ENCODE results near the gene SAPCD2. TPM values are rescaled to one million over a fixed set of nuclear protein-coding genes. Genes with fewer than 3 reads are reported as not detected.

SAPCD2 gene
- total RNA-seq, 1 experiment from 2014 or later = 29.8 TPM

DNA sequence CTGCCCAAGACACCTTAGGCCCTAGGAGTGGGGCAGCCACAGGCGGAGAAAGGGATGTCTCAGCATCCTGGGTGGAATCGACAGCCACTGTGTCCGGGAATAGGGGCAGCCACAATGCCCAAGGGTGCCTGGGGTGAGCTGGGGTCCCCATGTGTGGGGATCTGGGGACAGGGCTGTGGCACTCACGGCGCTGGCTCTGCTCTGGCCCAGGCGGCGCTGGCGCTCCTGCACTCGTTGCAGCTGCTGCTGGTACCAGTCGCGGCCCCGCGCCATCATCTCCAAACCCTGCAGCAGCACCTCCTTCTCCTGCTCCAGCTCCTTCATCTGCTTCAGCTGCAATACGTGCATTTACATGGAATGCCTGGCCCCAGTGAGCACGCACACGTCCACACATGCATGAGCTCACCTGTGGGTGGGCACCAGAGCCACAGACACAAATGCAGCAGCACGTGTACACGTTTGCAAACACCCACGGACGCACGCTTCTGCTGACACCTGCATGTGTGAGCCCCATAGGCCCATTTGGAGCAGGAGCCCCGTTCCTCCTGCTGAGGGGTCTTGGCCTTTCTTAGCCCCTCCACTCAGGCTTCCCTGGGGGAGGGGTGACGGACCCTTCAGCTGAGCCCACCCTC, 4.9 kb downstream of the SAPCD2 start:
- Mint-ChIP-seq H3K9me3 (no peaks in the 10 kb centered on the region), H3K36me3 (ENCODE audit: insufficient read depth in 1 of 3, low read depth in 3 of 3) (peaks cover 0 to 5% (median 4%) of the 10 kb centered on the region in 3 experiments; a peak in 4 of 7 replicates)
- no peaks in the 10 kb centered on the region for H3K27me3 ChIP-seq (ENCODE audit: insufficient read depth, low read length)

More for the DNA sequence above, 4.9 kb downstream of the SAPCD2 start:
- no peak overlapping the region for H4K8ac ChIP-seq (replicated peaks; ENCODE audit: insufficient read length, low read depth, low read length)
- H2AFZ ChIP-seq (ENCODE audit: low read length) = no peak overlapping the region
- TF ChIP-seq, protein P1, sequence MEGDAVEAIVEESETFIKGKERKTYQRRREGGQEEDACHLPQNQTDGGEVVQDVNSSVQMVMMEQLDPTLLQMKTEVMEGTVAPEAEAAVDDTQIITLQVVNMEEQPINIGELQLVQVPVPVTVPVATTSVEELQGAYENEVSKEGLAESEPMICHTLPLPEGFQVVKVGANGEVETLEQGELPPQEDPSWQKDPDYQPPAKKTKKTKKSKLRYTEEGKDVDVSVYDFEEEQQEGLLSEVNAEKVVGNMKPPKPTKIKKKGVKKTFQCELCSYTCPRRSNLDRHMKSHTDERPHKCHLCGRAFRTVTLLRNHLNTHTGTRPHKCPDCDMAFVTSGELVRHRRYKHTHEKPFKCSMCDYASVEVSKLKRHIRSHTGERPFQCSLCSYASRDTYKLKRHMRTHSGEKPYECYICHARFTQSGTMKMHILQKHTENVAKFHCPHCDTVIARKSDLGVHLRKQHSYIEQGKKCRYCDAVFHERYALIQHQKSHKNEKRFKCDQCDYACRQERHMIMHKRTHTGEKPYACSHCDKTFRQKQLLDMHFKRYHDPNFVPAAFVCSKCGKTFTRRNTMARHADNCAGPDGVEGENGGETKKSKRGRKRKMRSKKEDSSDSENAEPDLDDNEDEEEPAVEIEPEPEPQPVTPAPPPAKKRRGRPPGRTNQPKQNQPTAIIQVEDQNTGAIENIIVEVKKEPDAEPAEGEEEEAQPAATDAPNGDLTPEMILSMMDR (conservative IDR thresholded peaks at IDR 0.05) = no peak
- H3K9ac ChIP-seq (ENCODE audit: extremely low read depth, insufficient read length, low read length) = no peak overlapping the region
- H3K4me2 ChIP-seq (ENCODE audit: insufficient read depth, insufficient read length, low read length) = no peak overlapping the region
- H3K23ac ChIP-seq (ENCODE audit: insufficient read length, low read depth, low read length) = no peak overlapping the region
- no CpG with 5 or more reads among the region's 23 CpGs for WGBS (ENCODE audit: extremely low coverage, insufficient read length, low lambda C conversion rate)
- no peak for DNase-seq
- H3K27ac ChIP-seq (ENCODE audit: insufficient read length, low read depth, low read length) = no peak overlapping the region
- H3K56ac ChIP-seq (ENCODE audit: insufficient read length, low read depth, low read length) = no peak overlapping the region
- H3K79me2 ChIP-seq (ENCODE audit: insufficient read depth, low read length) = no peaks in the 10 kb centered on the region
- no peak overlapping the region for H2BK15ac ChIP-seq (ENCODE audit: low read depth, low read length)
- Mint-ChIP-seq H3K4me3 (no peak overlapping the region), H3K27me3 (ENCODE audit: low read depth) (peaks cover 2% of the 10 kb centered on the region; the same call in 1 of the 2 replicates), H3K27ac (no peak overlapping the region), H3K4me1 (peaks cover 8 to 17% of the 10 kb centered on the region in 2 experiments)
- H2BK5ac ChIP-seq (ENCODE audit: insufficient read length, low read length) = no peak overlapping the region
- H3K4me1 ChIP-seq (ENCODE audit: insufficient read depth, low read length) = no peaks in the 10 kb centered on the region
- no peak overlapping the region for H2BK120ac ChIP-seq (ENCODE audit: low read depth, low read length, poor library complexity, severe bottlenecking)
- no peaks in the 10 kb centered on the region for H3K79me1 ChIP-seq (ENCODE audit: insufficient read depth, low read depth, low read length, poor library complexity, severe bottlenecking)
- no peak overlapping the region for H2BK20ac ChIP-seq (ENCODE audit: low read depth, low read length, poor library complexity, severe bottlenecking)
- no peaks in the 10 kb centered on the region for H3K23me2 ChIP-seq (ENCODE audit: insufficient read length, low read depth, low read length, poor library complexity, severe bottlenecking)
- no peak overlapping the region for H4K91ac ChIP-seq (ENCODE audit: insufficient read length, low read depth, low read length)
- H3K18ac ChIP-seq (ENCODE audit: insufficient read length, low read depth, low read length) = no peak overlapping the region
- H3K4ac ChIP-seq (ENCODE audit: low read depth, low read length) = no peak overlapping the region
- peaks cover 4% of the 10 kb centered on the region for H4K20me1 ChIP-seq (ENCODE audit: control insufficient read depth, insufficient read depth, insufficient read length)
- no peak overlapping the region for H3K14ac ChIP-seq (ENCODE audit: insufficient read depth, low read length)
- no peak overlapping the region for H2AK5ac ChIP-seq (ENCODE audit: insufficient read length, low read length)
- no peaks in the 10 kb centered on the region for H3K9me3 ChIP-seq (ENCODE audit: control insufficient read depth, low read depth, low read length)
- H4K5ac ChIP-seq (ENCODE audit: insufficient read length, low read depth, low read length) = no peak overlapping the region
- no peak overlapping the region for H2BK12ac ChIP-seq (ENCODE audit: insufficient read length, low read depth, low read length)
- no peak overlapping the region for H3T11ph ChIP-seq (ENCODE audit: low read length)

All from H9 (cell line).